ENCODE data around the gene SLAMF9.

DNA sequence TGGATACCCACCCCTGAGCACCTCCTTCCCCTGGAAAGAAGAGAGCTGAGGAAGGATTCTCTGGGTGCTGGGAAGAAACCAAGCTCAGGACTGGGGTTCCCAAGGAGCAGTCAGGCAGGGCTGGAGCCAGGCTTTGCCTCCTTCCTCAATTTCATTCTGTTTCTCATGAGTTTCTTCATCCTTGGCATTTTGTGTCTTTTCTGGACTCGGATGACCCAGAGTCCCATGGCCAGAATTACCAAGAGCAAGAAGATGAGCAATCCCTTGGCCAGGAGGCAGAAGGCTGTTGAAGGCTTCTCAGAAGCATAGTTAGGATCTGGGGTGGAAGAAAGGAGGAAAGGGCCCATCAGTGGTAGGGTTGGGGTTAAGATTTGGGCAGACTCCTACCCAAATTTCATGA lies 2.5 kb downstream of the SLAMF9 start:
- TF ChIP-seq, protein P1, sequence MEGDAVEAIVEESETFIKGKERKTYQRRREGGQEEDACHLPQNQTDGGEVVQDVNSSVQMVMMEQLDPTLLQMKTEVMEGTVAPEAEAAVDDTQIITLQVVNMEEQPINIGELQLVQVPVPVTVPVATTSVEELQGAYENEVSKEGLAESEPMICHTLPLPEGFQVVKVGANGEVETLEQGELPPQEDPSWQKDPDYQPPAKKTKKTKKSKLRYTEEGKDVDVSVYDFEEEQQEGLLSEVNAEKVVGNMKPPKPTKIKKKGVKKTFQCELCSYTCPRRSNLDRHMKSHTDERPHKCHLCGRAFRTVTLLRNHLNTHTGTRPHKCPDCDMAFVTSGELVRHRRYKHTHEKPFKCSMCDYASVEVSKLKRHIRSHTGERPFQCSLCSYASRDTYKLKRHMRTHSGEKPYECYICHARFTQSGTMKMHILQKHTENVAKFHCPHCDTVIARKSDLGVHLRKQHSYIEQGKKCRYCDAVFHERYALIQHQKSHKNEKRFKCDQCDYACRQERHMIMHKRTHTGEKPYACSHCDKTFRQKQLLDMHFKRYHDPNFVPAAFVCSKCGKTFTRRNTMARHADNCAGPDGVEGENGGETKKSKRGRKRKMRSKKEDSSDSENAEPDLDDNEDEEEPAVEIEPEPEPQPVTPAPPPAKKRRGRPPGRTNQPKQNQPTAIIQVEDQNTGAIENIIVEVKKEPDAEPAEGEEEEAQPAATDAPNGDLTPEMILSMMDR (IDR thresholded peaks at IDR 0.05) = no peak
- no peak for TF ChIP-seq POLR2A (IDR thresholded peaks at IDR 0.05)
